Astrocyte (in vitro differentiated cells and primary cell): ENCODE results near the gene SFMBT2. TPM values are rescaled to one million over a fixed set of nuclear protein-coding genes. Genes with fewer than 3 reads are reported as not detected.
A peak's percentile ranks its signal among the peaks of the same experiment; 100 is the strongest.

Experiments
- DNase-seq: peaks from one replicate; pipeline ENCODE4 v3.0.0-alpha.2; 2010; ENCODE audit warnings: low read depth
- FAIRE-seq: peaks from 2 replicates; lab custom pipeline; 2011; peaks lifted over from hg19 to GRCh38; lab: Jason Lieb, UNC
- H2AFZ ChIP-seq: 2 replicates; pipeline ENCODE4 v1.6.0; 2012; ENCODE audit warnings: low read depth, low read length, inconsistent platforms
- H3K27ac ChIP-seq: 2 replicates; pipeline ENCODE4 v1.5.1; 2011; ENCODE audit warnings: low read depth, low read length, inconsistent platforms
- H3K27me3 ChIP-seq: 2 replicates; pipeline ENCODE4 v1.6.0; 2011; ENCODE audit warnings: low read length, inconsistent platforms; ENCODE audit not compliant: insufficient read depth
- H3K36me3 ChIP-seq: 2 replicates; pipeline ENCODE4 v1.5.1; 2011; ENCODE audit warnings: low read length, inconsistent platforms; ENCODE audit not compliant: insufficient read depth
- H3K4me1 ChIP-seq: 2 replicates; pipeline ENCODE4 v1.5.1; 2011; ENCODE audit warnings: low read length, inconsistent platforms; ENCODE audit not compliant: insufficient read depth
- H3K4me2 ChIP-seq: 2 replicates; pipeline ENCODE4 v1.6.0; 2012; ENCODE audit warnings: low read length, inconsistent platforms
- H3K4me3 ChIP-seq: 2 replicates; pipeline ENCODE4 v1.5.1; 2011; ENCODE audit warnings: low read depth, mild to moderate bottlenecking, low read length, inconsistent platforms; ENCODE audit not compliant: insufficient read depth
- H3K79me2 ChIP-seq: 2 replicates; pipeline ENCODE4 v1.6.0; 2012; ENCODE audit warnings: mild to moderate bottlenecking, low read length, inconsistent platforms; ENCODE audit not compliant: insufficient read depth
- H3K9ac ChIP-seq: 2 replicates; pipeline ENCODE4 v1.6.0; 2012; ENCODE audit warnings: mild to moderate bottlenecking, low read length, inconsistent platforms
- H3K9me3 ChIP-seq: 2 replicates; pipeline ENCODE4 v1.5.1; 2012; ENCODE audit warnings: low read depth, mild to moderate bottlenecking, low read length, inconsistent platforms; ENCODE audit not compliant: insufficient read depth
- H4K20me1 ChIP-seq: 2 replicates; pipeline ENCODE4 v1.6.0; 2012; ENCODE audit warnings: low read length, inconsistent platforms; ENCODE audit not compliant: insufficient read depth
- H3K27ac Mint-ChIP-seq: one replicate; pipeline ENCODE4 v1.8.0; 2021; ENCODE audit warnings: mild to moderate bottlenecking, mixed read lengths; ENCODE audit not compliant: unreplicated experiment
- H3K27me3 Mint-ChIP-seq: one replicate; pipeline ENCODE4 v1.8.0; 2021; ENCODE audit warnings: low read depth, mixed read lengths; ENCODE audit not compliant: unreplicated experiment
- H3K36me3 Mint-ChIP-seq: one replicate; pipeline ENCODE4 v1.8.0; 2021; ENCODE audit warnings: low read depth, mixed read lengths; ENCODE audit not compliant: unreplicated experiment
- H3K4me1 Mint-ChIP-seq: one replicate; pipeline ENCODE4 v1.8.0; 2021; ENCODE audit warnings: low read depth, mixed read lengths; ENCODE audit not compliant: unreplicated experiment
- H3K4me3 Mint-ChIP-seq: one replicate; pipeline ENCODE4 v1.8.0; 2021; ENCODE audit warnings: mild to moderate bottlenecking, moderate library complexity, mixed read lengths; ENCODE audit not compliant: unreplicated experiment
- H3K9me3 Mint-ChIP-seq: one replicate; pipeline ENCODE4 v1.8.0; 2021; ENCODE audit warnings: mild to moderate bottlenecking, mixed read lengths; ENCODE audit not compliant: unreplicated experiment
- EZH2 ChIP-seq: IDR thresholded peaks from 2 replicates; pipeline ENCODE4 v1.6.1; 2012; ENCODE audit warnings: mild to moderate bottlenecking, low read length, inconsistent platforms; ENCODE audit not compliant: insufficient read depth
- total RNA-seq: library from RNA; stranded (reverse); gene quantifications from 2 replicates; pipeline ENCODE4 v1.2.1, GENCODE V29; 2021
- TF ChIP-seq, protein P1 (sequence below): IDR thresholded peaks from 2 replicates; pipeline ENCODE4 v1.5.1; 2011; ENCODE audit warnings: low read depth, mild to moderate bottlenecking, inconsistent platforms, low read length, moderate library complexity; ENCODE audit not compliant: insufficient read depth

The SFMBT2 gene
- total RNA-seq, 1 donor from 2014 or later = 3.9 TPM

GRCh38 chr10:7318836-7319235, 92.0 kb downstream of the SFMBT2 start:
- H3K27ac Mint-ChIP-seq = no peak overlapping the region
- Histone ChIP-seq H3K4me1 (no peaks in the 10 kb centered on the region), H3K9ac (no peak overlapping the region), H3K9me3 (no peaks in the 10 kb centered on the region), H3K79me2 (no peaks in the 10 kb centered on the region), H3K4me3 (no peak overlapping the region), H3K36me3 (no peaks in the 10 kb centered on the region), H3K4me2 (peak overlapping the region; percentile 18), H3K27me3 (no peaks in the 10 kb centered on the region), H2AFZ (no peak overlapping the region), H3K27ac (no peak overlapping the region), H4K20me1 (no peaks in the 10 kb centered on the region)
- peaks cover 3% of the 10 kb centered on the region for H3K36me3 Mint-ChIP-seq
- H3K4me3 Mint-ChIP-seq = no peak overlapping the region
- peaks cover 10% of the 10 kb centered on the region for H3K4me1 Mint-ChIP-seq
- no peaks in the 10 kb centered on the region for H3K9me3 Mint-ChIP-seq
- FAIRE-seq = no peak
- no peaks in the 10 kb centered on the region for H3K27me3 Mint-ChIP-seq
- no peak for DNase-seq
- no peak for TF ChIP-seq EZH2
- TF ChIP-seq, protein P1, sequence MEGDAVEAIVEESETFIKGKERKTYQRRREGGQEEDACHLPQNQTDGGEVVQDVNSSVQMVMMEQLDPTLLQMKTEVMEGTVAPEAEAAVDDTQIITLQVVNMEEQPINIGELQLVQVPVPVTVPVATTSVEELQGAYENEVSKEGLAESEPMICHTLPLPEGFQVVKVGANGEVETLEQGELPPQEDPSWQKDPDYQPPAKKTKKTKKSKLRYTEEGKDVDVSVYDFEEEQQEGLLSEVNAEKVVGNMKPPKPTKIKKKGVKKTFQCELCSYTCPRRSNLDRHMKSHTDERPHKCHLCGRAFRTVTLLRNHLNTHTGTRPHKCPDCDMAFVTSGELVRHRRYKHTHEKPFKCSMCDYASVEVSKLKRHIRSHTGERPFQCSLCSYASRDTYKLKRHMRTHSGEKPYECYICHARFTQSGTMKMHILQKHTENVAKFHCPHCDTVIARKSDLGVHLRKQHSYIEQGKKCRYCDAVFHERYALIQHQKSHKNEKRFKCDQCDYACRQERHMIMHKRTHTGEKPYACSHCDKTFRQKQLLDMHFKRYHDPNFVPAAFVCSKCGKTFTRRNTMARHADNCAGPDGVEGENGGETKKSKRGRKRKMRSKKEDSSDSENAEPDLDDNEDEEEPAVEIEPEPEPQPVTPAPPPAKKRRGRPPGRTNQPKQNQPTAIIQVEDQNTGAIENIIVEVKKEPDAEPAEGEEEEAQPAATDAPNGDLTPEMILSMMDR = no peak

GRCh38 chr10:7317786-7318446, 92.9 kb downstream of the SFMBT2 start:
- Histone ChIP-seq H3K4me1 (no peaks in the 10 kb centered on the region), H3K4me3 (no peak overlapping the region), H3K9me3 (no peaks in the 10 kb centered on the region), H3K9ac (no peak overlapping the region), H3K4me2 (no peak overlapping the region), H4K20me1 (no peaks in the 10 kb centered on the region), H3K36me3 (no peaks in the 10 kb centered on the region), H3K27me3 (no peaks in the 10 kb centered on the region), H3K79me2 (no peaks in the 10 kb centered on the region), H3K27ac (no peak overlapping the region), H2AFZ (no peak overlapping the region)
- H3K27ac Mint-ChIP-seq = no peak overlapping the region
- peaks cover 3% of the 10 kb centered on the region for H3K36me3 Mint-ChIP-seq
- peaks cover 10% of the 10 kb centered on the region for H3K4me1 Mint-ChIP-seq
- H3K4me3 Mint-ChIP-seq = no peak overlapping the region
- DNase-seq = no peak
- no peaks in the 10 kb centered on the region for H3K9me3 Mint-ChIP-seq
- no peak for FAIRE-seq
- no peaks in the 10 kb centered on the region for H3K27me3 Mint-ChIP-seq
- no peak for TF ChIP-seq EZH2
- TF ChIP-seq, protein P1 = no peak

DNA sequence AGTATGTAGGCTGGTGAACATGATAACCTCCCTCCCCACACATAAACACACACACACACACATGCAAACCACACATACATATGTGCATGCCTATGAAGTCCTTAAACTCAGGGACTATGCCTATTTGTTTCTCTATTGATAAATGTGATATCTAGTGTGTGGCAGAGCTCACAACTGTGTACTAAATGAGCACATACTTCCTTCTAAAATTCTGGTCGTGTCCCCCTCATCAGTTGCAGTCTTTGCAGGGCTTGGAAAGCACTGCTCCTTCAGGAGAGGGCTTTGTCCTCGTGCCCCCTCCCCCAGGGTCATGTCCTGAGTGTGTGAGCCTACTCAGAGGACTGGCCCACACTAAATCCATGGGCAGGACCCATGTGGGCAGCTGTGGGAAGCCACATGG, 94.0 kb downstream of the SFMBT2 start:
- peaks cover 12% of the 10 kb centered on the region for H3K4me1 Mint-ChIP-seq
- FAIRE-seq = no peak
- Histone ChIP-seq H3K4me1 (no peaks in the 10 kb centered on the region), H3K9me3 (no peaks in the 10 kb centered on the region), H3K9ac (no peak overlapping the region), H3K79me2 (no peaks in the 10 kb centered on the region), H3K27ac (no peak overlapping the region), H3K4me2 (no peak overlapping the region), H4K20me1 (no peaks in the 10 kb centered on the region), H3K27me3 (no peaks in the 10 kb centered on the region), H2AFZ (no peak overlapping the region), H3K4me3 (no peak overlapping the region), H3K36me3 (no peaks in the 10 kb centered on the region)
- no peak for DNase-seq
- no peak overlapping the region for H3K4me3 Mint-ChIP-seq
- no peaks in the 10 kb centered on the region for H3K9me3 Mint-ChIP-seq
- no peaks in the 10 kb centered on the region for H3K27me3 Mint-ChIP-seq
- TF ChIP-seq, protein P1 = no peak
- no peak for TF ChIP-seq EZH2
- no peak overlapping the region for H3K27ac Mint-ChIP-seq
- no peaks in the 10 kb centered on the region for H3K36me3 Mint-ChIP-seq
